AG08396 (cell line): ENCODE results near the gene POR.
"Not testable (repeated sequence)": the region's sequence is repeated elsewhere in the genome, so short reads cannot be mapped to it uniquely, and the experiment has no call there.

Experiments
- DNase-seq: peaks from one replicate; pipeline ENCODE4 v3.0.0; 2012; ENCODE audit warnings: low spot score, mixed read lengths

The POR gene

GRCh38 chr7:75914655-75915415, at the start of gene POR:
POR (plus strand) TSS chr7:75915155; CDS start chr7:75954002, 38,847 bp downstream.
- peak; percentile 98 for DNase-seq

- no peak for DNase-seq
Measured at GRCh38 chr7:75866114-75866488, 48.9 kb upstream of the POR start.

- peak; percentile 76 for DNase-seq
Measured at GRCh38 chr7:75866489-75867389, 48.2 kb upstream of the POR start.

GRCh38 chr7:75867390-75867717, 47.6 kb upstream of the POR start:
- DNase-seq: no peak

DNA sequence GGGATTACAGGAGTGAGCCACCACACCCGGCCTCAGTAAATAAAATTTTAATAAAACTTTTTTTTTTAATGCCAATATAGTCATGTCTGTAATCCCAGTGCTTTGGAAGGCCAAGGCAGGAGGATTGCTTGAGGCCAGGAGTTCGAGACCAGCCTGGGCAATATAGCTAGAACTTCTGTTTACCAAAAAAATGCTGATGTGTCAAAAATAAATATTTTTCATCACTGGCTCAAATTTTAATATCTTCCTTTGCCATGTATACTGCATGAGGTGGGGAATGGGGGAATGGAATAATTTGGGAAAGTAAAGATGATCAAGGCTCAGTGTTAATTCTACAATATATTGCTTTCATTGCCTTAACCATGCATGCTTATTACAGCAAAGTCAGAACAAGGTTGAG, 46.8 kb upstream of the POR start:
- DNase-seq: no peak

GRCh38 chr7:75869776-75870379, 45.1 kb upstream of the POR start:
- DNase-seq: no peak

DNA sequence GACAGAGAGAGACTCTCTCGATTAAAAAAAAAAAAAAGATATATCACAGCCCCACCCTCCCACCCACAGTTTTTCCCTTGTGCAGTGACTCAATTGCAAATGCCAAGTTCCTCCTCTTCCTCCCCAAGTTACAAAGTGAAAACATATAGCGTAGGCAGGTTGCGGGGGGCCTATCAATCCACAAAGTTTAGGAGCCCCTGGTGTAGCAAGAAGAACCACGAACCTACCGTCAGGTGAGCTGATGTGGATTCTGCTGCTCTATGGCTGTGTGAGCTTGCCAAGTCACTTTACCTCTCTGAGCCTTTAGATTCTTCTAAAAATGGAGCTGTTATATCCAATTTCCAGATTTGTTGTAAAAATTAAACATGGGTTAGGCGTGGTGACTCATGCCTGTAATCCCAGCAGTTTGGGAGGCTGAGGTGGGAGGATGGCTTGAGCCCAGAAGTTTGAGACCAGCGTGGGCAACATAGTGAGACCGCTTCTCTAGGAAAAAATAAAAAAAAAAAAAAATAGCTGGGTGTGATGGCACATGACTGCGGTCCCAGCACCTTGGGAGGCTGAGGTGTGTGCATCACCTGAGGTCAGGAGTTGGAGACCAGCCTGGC, 44.3 kb upstream of the POR start:
- DNase-seq: no peak

DNA sequence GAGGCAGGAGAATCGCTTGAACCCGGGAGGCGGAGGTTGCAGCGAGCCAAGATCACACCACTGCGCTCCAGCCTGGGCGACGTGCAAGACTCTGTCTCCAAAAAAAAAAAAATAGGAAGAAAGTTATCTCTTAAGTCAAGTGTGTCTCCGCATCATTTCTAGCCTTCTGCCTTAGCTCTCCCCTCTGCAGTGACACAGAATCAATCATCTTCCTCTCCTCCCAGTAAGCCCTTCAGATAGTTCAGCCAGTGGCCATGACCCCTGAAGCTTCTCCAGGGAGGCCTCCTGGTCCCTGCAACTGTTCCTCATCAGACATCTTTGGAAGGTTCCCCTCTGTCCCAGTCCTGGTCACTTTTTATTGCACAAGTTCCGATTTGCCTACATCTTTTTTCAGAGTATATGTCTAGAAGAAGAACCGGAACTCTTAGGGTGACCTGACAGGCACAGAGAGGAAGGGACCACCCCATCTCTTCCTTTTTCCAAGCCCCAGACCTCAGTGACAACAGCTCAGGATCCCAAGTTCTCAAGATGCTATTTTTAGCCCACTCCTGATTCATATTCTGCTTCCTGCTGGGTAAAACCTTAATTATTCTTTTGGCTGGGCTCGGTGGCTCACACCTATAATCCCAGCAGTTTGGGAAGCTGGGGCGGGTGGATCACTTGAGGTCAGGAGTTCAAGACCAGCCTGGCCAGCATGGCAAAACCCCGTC, 42.7 kb upstream of the POR start:
- peak; percentile 30 for DNase-seq

DNA sequence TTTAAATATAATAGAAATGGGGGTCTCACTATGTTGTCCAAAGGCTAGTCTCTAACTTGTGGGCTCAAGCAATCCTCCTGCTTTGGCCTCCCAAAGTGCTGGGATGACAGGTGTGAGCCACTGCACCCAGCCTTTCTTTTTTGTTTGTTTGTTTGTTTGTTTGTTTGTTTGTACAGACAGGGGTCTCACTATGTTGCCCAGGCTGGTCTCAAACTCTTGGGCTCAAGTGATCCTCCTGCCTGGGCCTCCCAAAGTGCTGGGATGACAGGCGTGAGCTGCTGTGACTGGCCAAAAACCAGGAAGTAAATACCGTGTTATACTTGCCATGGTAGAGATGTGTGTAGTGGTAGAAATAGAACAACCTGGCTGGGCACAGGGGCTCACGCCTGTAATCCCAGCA, 40.8 kb upstream of the POR start:
- DNase-seq: not testable (repeated sequence)

GRCh38 chr7:75875113-75876080, 39.6 kb upstream of the POR start:
- no peak for DNase-seq

- DNase-seq: no peak
Measured at GRCh38 chr7:75876126-75876881, 38.7 kb upstream of the POR start.

DNA sequence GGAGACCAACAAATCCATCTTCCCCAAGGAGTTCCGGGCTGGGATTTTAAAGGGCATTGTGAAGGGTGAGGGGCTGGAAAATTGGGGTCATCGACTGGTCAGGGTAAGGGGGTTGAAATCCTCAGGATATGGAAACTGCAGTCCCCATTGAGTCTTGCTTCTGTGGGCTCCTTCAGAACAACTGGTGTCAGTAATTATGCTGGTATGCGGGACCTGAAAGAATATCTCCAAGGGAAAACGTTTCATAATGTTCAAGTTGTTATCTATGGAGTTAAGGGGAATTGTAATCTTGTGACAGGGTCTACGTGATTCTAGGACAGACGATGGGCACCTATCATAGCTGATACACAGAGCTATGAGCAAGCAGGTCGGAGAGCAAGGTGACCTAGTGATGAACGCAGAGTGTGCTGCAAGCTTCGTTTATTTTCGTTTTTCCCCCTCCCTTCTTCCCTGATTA, 36.6 kb upstream of the POR start:
- no peak for DNase-seq

DNA sequence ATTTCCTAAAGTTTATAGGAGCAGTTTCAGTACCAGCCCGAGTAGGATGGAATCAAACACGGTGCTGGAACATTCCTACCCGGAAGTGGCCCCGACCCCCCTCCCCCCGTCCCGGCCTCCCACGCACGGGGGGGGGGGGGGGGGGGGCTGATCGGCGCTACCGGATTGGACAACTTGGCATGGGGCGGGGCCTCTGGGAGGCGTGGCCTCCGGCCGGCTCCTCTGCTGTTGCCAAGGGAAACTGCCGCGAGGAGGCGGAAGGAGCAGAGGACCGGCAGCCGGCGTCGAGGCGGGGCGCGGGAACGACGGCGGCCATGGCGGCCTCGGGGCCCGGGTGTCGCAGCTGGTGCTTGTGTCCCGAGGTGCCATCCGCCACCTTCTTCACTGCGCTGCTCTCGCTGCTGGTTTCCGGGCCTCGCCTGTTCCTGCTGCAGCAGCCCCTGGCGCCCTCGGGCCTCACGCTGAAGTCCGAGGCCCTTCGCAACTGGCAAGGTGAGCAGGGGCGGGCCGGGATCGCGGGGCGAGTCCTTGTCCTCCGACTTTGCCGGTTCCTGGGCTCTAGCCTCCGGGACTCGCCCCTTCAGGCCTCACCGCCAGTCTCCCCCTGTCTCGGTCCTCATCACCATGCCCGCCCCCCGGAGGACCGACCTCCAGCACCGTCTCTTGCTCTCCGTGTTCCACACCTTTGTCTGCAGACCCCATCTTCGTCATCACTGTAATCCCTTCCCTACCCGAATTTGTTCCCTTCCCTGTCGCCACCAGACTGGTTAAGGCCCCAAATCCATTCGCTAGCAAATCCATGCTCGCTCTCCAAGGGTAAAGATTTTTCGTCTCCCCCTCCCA, 36.0 kb upstream of the POR start, which contains the start of gene RHBDD2:
Gene RHBDD2, plus strand, starts transcription at position 266 of the 843 bp plus-strand sequence. Its CDS starts 49 bp downstream, at position 315.
- peak; percentile 99 for DNase-seq

GRCh38 chr7:75879771-75880184, 35.2 kb upstream of the POR start:
- no peak for DNase-seq

- no peak for DNase-seq
Measured at GRCh38 chr7:75880242-75880641, 34.7 kb upstream of the POR start.

DNA sequence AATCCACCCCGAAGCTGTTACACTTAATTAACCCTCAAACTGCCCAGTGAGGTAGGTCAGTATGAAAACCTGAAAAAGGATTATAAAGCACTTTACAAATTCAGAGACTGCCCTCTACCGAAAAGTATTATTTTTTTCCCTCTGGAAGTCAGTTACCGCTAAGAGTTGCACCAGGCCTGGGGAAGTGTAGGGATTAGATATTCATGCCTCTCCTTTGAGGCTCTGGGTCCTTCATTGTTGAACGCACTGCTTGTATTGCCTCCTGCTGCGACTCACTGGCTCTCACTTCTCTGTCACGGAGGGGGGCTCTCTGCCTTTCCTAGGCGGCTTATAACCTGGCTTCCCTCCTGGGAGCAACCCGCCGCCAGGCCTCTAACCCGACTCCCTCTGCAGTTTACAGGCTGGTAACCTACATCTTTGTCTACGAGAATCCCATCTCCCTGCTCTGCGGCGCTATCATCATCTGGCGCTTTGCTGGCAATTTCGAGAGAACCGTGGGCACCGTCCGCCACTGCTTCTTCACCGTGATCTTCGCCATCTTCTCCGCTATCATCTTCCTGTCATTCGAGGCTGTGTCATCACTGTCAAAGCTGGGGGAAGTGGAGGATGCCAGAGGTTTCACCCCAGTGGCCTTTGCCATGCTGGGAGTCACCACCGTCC, 33.4 kb upstream of the POR start:
- DNase-seq: no peak

- not testable (repeated sequence) for DNase-seq
Measured at GRCh38 chr7:75883265-75883824, 31.6 kb upstream of the POR start.

- no peak for DNase-seq
Measured at GRCh38 chr7:75884476-75884875, 30.5 kb upstream of the POR start.
